GM15510 (cell line): ENCODE data around the gene TMEM182.

Source experiments
- POLR2A ChIP-seq: IDR thresholded peaks from 3 replicates; pipeline ENCODE4 v1.6.1; 2011; ENCODE audit warnings: borderline replicate concordance; ENCODE audit not compliant: insufficient read length; ENCODE audit errors: extremely low read depth

The TMEM182 gene

GRCh38 chr2:102782933-102783332 lies 21.1 kb downstream of the TMEM182 start:
- no peak for TF ChIP-seq POLR2A

GRCh38 chr2:102783506-102784183 lies 21.8 kb downstream of the TMEM182 start:
- TF ChIP-seq POLR2A, result no peak

GRCh38 chr2:102784940-102785339 lies 23.1 kb downstream of the TMEM182 start:
- no peak for TF ChIP-seq POLR2A

- no peak for TF ChIP-seq POLR2A
Observed at GRCh38 chr2:102788216-102788884, 26.5 kb downstream of the TMEM182 start.

- TF ChIP-seq POLR2A, result no peak
Observed at GRCh38 chr2:102788885-102789260, 27.0 kb downstream of the TMEM182 start.

GRCh38 chr2:102789349-102790090 lies 27.7 kb downstream of the TMEM182 start:
- no peak for TF ChIP-seq POLR2A

GRCh38 chr2:102790091-102790455 lies 28.2 kb downstream of the TMEM182 start:
- no peak for TF ChIP-seq POLR2A

- no peak for TF ChIP-seq POLR2A
Observed at GRCh38 chr2:102792568-102793208, 30.9 kb downstream of the TMEM182 start.

GRCh38 chr2:102795641-102796040 lies 33.8 kb downstream of the TMEM182 start:
- TF ChIP-seq POLR2A, result no peak

- TF ChIP-seq POLR2A, result no peak
Observed at GRCh38 chr2:102796337-102796736, 34.5 kb downstream of the TMEM182 start.

- TF ChIP-seq POLR2A, result no peak
Observed at GRCh38 chr2:102797486-102797885, 35.7 kb downstream of the TMEM182 start.

GRCh38 chr2:102798181-102798580 lies 36.4 kb downstream of the TMEM182 start:
- TF ChIP-seq POLR2A, result no peak

GRCh38 chr2:102801098-102801718 lies 39.4 kb downstream of the TMEM182 start:
- TF ChIP-seq POLR2A, result no peak

GRCh38 chr2:102801858-102802699 lies 40.2 kb downstream of the TMEM182 start:
- TF ChIP-seq POLR2A, result no peak
